IMR-90 (cell line): ENCODE results near the gene SLC2A3. TPM values are rescaled to one million over a fixed set of nuclear protein-coding genes. Genes with fewer than 3 reads are reported as not detected.
"Not testable (repeated sequence)": the region's sequence is repeated elsewhere in the genome, so short reads cannot be mapped to it uniquely, and the experiment has no call there.

ENCODE experiments used
- ATAC-seq: fragments of 200-7000 bp; cut with Tn5 transposase; 2 replicates; pipeline ENCODE4 v1.9.1; 2020; ENCODE audit warnings: low read depth, mild to moderate bottlenecking, moderate library complexity
- BruUV-seq: library from RNA; stranded (reverse); fragments of 400-500 nt; replicated peaks from 2 replicates; lab custom pipeline; 2021; lab: Mats Ljungman, UMichigan
- CTCF ChIA-PET: fragments of 300-600 bp; formaldehyde crosslinking; extraction: SDS; loops from one replicate; lab custom pipeline; 2021; ENCODE audit warnings: antibody characterized with exemption; lab: Yijun Ruan, JAX
- POLR2A ChIA-PET: fragments of 300-600 bp; sonication (Branson Sonifier 250); formaldehyde crosslinking; loops from one replicate; lab custom pipeline; 2022; ENCODE audit warnings: antibody characterized with exemption; ENCODE audit not compliant: unreplicated experiment; lab: Charles Lee
- DNase-seq: peaks from one replicate; pipeline ENCODE4 v3.0.0; 2013
- H2AFZ ChIP-seq: replicated peaks from 2 replicates; pipeline ENCODE3; 2013; ENCODE audit warnings: low read length, mild to moderate bottlenecking; ENCODE audit not compliant: poor library complexity
- H2AK5ac ChIP-seq: 2 replicates; pipeline ENCODE4 v1.6.1; 2013; ENCODE audit warnings: low read depth, low read length, inconsistent platforms
- H2AK9ac ChIP-seq: replicated peaks from 2 replicates; pipeline ENCODE3; 2013; ENCODE audit warnings: mild to moderate bottlenecking, low read depth, low read length, moderate library complexity; ENCODE audit not compliant: poor library complexity
- H2BK120ac ChIP-seq: 2 replicates; pipeline ENCODE4 v1.6.1; 2013; ENCODE audit warnings: low read depth, low read length, inconsistent platforms
- H2BK15ac ChIP-seq: 3 replicates; pipeline ENCODE4 v1.6.1; 2013; ENCODE audit warnings: low read depth, low read length, inconsistent platforms
- H2BK20ac ChIP-seq: 2 replicates; pipeline ENCODE4 v1.6.1; 2013; ENCODE audit warnings: low read depth, mild to moderate bottlenecking, inconsistent platforms, low read length, moderate library complexity
- H2BK5ac ChIP-seq: 2 replicates; pipeline ENCODE4 v1.6.1; 2013; ENCODE audit warnings: mild to moderate bottlenecking, low read depth, low read length, inconsistent platforms; ENCODE audit not compliant: poor library complexity, severe bottlenecking
- H3K14ac ChIP-seq: replicated peaks from 2 replicates; pipeline ENCODE4 v1.6.1; 2013; ENCODE audit warnings: low read depth, low read length, inconsistent platforms
- H3K18ac ChIP-seq: 2 replicates; pipeline ENCODE4 v1.6.1; 2013; ENCODE audit warnings: low read depth, low read length, control low read depth
- H3K23ac ChIP-seq: 2 replicates; pipeline ENCODE4 v1.6.1; 2013; ENCODE audit warnings: low read depth, low read length, inconsistent platforms
- H3K27ac ChIP-seq: 2 replicates; pipeline ENCODE4 v1.5.1; 2013; ENCODE audit warnings: mild to moderate bottlenecking, control low read depth, low read length; ENCODE audit not compliant: insufficient read depth
- H3K27me3 ChIP-seq: 2 replicates; pipeline ENCODE4 v1.6.1; 2013; ENCODE audit warnings: low read length; ENCODE audit not compliant: control insufficient read depth, insufficient read depth
- H3K36me3 ChIP-seq: 2 replicates; pipeline ENCODE4 v1.6.1; 2013; ENCODE audit warnings: low read length, mixed read lengths; ENCODE audit not compliant: control insufficient read depth, insufficient read depth
- H3K4ac ChIP-seq: 2 replicates; pipeline ENCODE4 v1.6.1; 2013; ENCODE audit warnings: low read depth, low read length, inconsistent platforms
- H3K4me1 ChIP-seq: 2 replicates; pipeline ENCODE4 v1.6.1; 2013; ENCODE audit warnings: low read length, mixed read lengths; ENCODE audit not compliant: control insufficient read depth, insufficient read depth
- H3K4me2 ChIP-seq: 2 replicates; pipeline ENCODE4 v1.6.1; 2013; ENCODE audit warnings: low read depth, mild to moderate bottlenecking, control low read depth, low read length, moderate library complexity
- H3K4me3 ChIP-seq: 2 replicates; pipeline ENCODE4 v1.5.1; 2013; ENCODE audit warnings: low read depth, mild to moderate bottlenecking, control low read depth, low read length, moderate library complexity; ENCODE audit not compliant: insufficient read depth
- H3K56ac ChIP-seq: 2 replicates; pipeline ENCODE4 v1.6.1; 2013; ENCODE audit warnings: low read length, inconsistent platforms; ENCODE audit not compliant: insufficient read depth; ENCODE audit errors: extremely low read depth
- H3K79me1 ChIP-seq, 2 experiments: 2 replicates each; pipeline ENCODE4 v1.6.1; 2013; ENCODE audit warnings: low read length in 2 of 2, inconsistent platforms in 1 of 2, low read depth in 1 of 2
- H3K9ac ChIP-seq: 2 replicates; pipeline ENCODE4 v1.6.1; 2013; ENCODE audit warnings: low read depth, low read length, control low read depth
- H3K9me1 ChIP-seq: 2 replicates; pipeline ENCODE4 v1.6.1; 2013; ENCODE audit warnings: low read length, inconsistent platforms; ENCODE audit not compliant: insufficient read depth
- H3K9me3 ChIP-seq: 2 replicates; pipeline ENCODE4 v1.6.1; 2013; ENCODE audit warnings: low read length; ENCODE audit not compliant: control insufficient read depth, insufficient read depth
- H4K20me1 ChIP-seq: 2 replicates; pipeline ENCODE4 v1.6.1; 2013; ENCODE audit warnings: low read length, inconsistent platforms; ENCODE audit not compliant: insufficient read depth
- H4K5ac ChIP-seq: 2 replicates; pipeline ENCODE4 v1.6.1; 2013; ENCODE audit warnings: mild to moderate bottlenecking, low read depth, low read length, control low read depth
- H4K8ac ChIP-seq, 2 experiments: 2 replicates each; pipeline ENCODE4 v1.6.1; 2013; ENCODE audit warnings: low read depth in 2 of 2, low read length in 2 of 2, control low read depth in 1 of 2, inconsistent platforms in 1 of 2
- H4K91ac ChIP-seq: 2 replicates; pipeline ENCODE4 v1.6.1; 2013; ENCODE audit warnings: low read depth, low read length, inconsistent platforms; ENCODE audit not compliant: insufficient read depth
- WGBS, 2 experiments: methylation state at CpG; one replicate each; pipeline versions ENCODE4 v1.1.5 to v1.1.7; 2013; ENCODE audit warnings: missing lambda C conversion rate in 2 of 2; ENCODE audit not compliant: insufficient read length in 1 of 2; ENCODE audit errors: extremely low coverage in 2 of 2; 5-methylcytosine and 5-hydroxymethylcytosine counted together
- dilution Hi-C: fragments of 300-500 bp; cut with HindIII; formaldehyde crosslinking; loops from one replicate; pipeline ENCODE4 v1.14.3; 2018; ENCODE audit warnings: low sequenced_read_pairs; ENCODE audit not compliant: unreplicated experiment
- in situ Hi-C: fragments of 300-500 bp; cut with MboI; formaldehyde crosslinking; loops from 3 replicates; pipeline ENCODE4 v1.14.3; 2019; ENCODE audit warnings: low sequenced_read_pairs, inconsistent platforms, mixed read lengths
- intact Hi-C: fragments of 100-400 bp; cut with micrococcal nuclease; formaldehyde crosslinking; loops from 2 replicates; pipeline ENCODE4 v1.10.0; 2022
- polyA plus RNA-seq, 3 experiments: library from polyadenylated mRNA; depleted of rRNA; stranded (reverse); fragments of >200 nt; gene quantifications; 2 replicates each; pipeline ENCODE4 v1.2.3, GENCODE V29; 2012; ENCODE audit warnings: low replicate concordance in 1 of 3
- total RNA-seq: library from RNA; depleted of rRNA; stranded (reverse); fragments of >200 nt; gene quantifications from 2 replicates; pipeline ENCODE4 v1.2.3, GENCODE V29; 2012

Gene SLC2A3
- total and polyA plus RNA-seq, 2 of the 4 experiments (the other 2 are of a cell fraction), result 46.1 to 54.8 TPM

GRCh38 chr12:7880952-7881735 lies 54.8 kb downstream of the SLC2A3 start:
- ATAC-seq, dilution Hi-C loops, H4K20me1 ChIP-seq, in situ Hi-C loops, H2AK9ac ChIP-seq, H3K18ac ChIP-seq, H3K4ac ChIP-seq, BruUV-seq, H2AFZ ChIP-seq, H3K9ac ChIP-seq, H3K9me3 ChIP-seq, H3K14ac ChIP-seq, H3K4me1 ChIP-seq, H3K36me3 ChIP-seq, H4K91ac ChIP-seq, H3K27ac ChIP-seq, H4K5ac ChIP-seq, H4K8ac ChIP-seq, H2BK20ac ChIP-seq, intact Hi-C loops, H2BK5ac ChIP-seq, H3K4me2 ChIP-seq, H3K4me3 ChIP-seq, H2BK120ac ChIP-seq, H3K9me1 ChIP-seq, H3K56ac ChIP-seq, H2AK5ac ChIP-seq, H3K79me1 ChIP-seq, H3K23ac ChIP-seq, H2BK15ac ChIP-seq, DNase-seq, H3K27me3 ChIP-seq, CTCF ChIA-PET: not testable (repeated sequence)
- POLR2A ChIA-PET, result interaction anchor here (0.6 kb wide), 1 partner anchor 55 kb away, joined by 3 read pairs; no protein-coding TSS in a partner anchor
- WGBS, 2 experiments, result 96% methylated on average over 9 of the region's 52 CpGs; no CpG with 5 or more reads in 1 of the 2 experiments
